ENCODE results near the gene GNAS. TPM values are rescaled to one million over a fixed set of nuclear protein-coding genes. Genes with fewer than 3 reads are reported as not detected.
A peak's percentile ranks its signal among the peaks of the same experiment; 100 is the strongest.

GNAS gene
- total and polyA plus RNA-seq, 9 of the 15 experiments (the other 6 are each of a cell fraction or from before 2014, with no cell fraction given) = 128 to 648 (median 266) TPM

DNA sequence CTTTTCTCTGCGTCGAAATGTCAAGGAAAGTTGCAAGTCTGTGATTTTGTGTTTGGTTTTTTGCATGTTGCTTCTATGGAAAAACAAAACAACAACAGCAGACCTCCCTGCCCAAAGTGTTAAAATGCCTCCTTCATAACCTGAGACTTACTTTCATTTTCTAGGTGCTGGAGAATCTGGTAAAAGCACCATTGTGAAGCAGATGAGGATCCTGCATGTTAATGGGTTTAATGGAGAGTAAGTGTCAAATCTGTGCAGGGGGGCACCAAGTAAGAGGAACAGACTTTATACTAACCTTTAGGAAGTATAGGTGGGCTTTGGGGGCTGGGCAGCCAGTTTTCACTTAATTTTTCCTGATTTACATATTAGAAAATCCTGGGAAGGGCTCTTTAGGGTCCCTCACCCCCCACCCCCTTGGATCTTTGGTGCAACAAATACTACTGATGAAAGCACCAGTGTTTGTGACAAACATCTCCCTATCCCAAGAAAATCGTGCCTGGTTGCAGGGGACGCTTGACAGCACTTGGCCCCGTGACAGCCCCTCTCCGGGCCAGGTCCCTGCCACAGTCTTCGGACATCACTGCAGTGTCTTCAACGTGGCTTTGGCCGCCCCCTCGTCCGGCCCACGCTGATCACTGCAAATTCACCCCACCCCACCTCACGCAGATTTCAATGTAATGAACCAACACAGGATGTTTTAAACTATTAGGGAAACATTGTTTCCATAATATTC lies 43.1 kb downstream of the GNAS start:
- Histone ChIP-seq H3K4me1 (replicated peaks in 1 of 2; ENCODE audit: control insufficient read depth in 2 of 2, insufficient read depth in 2 of 2, low read length in 2 of 2) (peaks cover 8 to 13% of the 10 kb centered on the region in 2 experiments; a peak in 4 of 5 replicates), H3K4me2 (ENCODE audit: insufficient read depth, low read length) (no peak overlapping the region), H2AFZ (ENCODE audit: low read depth, low read length) (no peak overlapping the region), H3K79me2 (ENCODE audit: control insufficient read depth, insufficient read depth, low read length) (peaks cover 88% of the 10 kb centered on the region), H3K9ac (ENCODE audit: insufficient read depth in 1 of 2, low read depth in 2 of 2, low read length in 2 of 2) (0 out of 4 replicates have a peak overlapping the region, but pooled peaks of 1 of the 2 experiments have one; percentile 6), H3K9me1 (ENCODE audit: control insufficient read depth, insufficient read depth, low read length) (no peaks in the 10 kb centered on the region), H3K27me3 (ENCODE audit: control insufficient read depth in 2 of 2, insufficient read depth in 2 of 2, low read length in 2 of 2) (no peaks in the 10 kb centered on the region), H4K20me1 (replicated peaks; ENCODE audit: control insufficient read depth, insufficient read depth, low read length) (no peaks in the 10 kb centered on the region; the same call in 1 of the 2 replicates), H3K4me3 (no peak overlapping the region), H3K27ac (ENCODE audit: extremely low read depth, low read depth, low read length) (no peak overlapping the region), H3K9me3 (replicated peaks; ENCODE audit: control insufficient read depth, insufficient read depth, low read depth, low read length) (no peaks in the 10 kb centered on the region), H3K36me3 (ENCODE audit: control insufficient read depth, insufficient read depth, low read length) (peaks cover 63% of the 10 kb centered on the region)
- TF ChIP-seq CBX3 (IDR thresholded peaks at IDR 0.05; ENCODE audit: borderline replicate concordance in 1 of 2, low read length in 2 of 2) = no peak
- TF ChIP-seq CREB1 (IDR thresholded peaks at IDR 0.05) = no peak
- TF ChIP-seq CREB1 (CRISPR knock-in tag; IDR thresholded peaks at IDR 0.05) = no peak
- 0 out of 2 replicates have a peak, but pooled peaks have one; percentile 29 for TF ChIP-seq POLR2G (IDR thresholded peaks at IDR 0.05; ENCODE audit: low read depth, low read length)
- peak; percentile 22; the same call in 1 of the 2 replicates for TF ChIP-seq RBFOX2 (IDR thresholded peaks at IDR 0.05; ENCODE audit: low read depth, low read length)
- in situ Hi-C loops (cut with MboI) = no loop called here
- CTCF ChIA-PET (ENCODE audit: low intra/inter-chr PET ratio) = interaction anchor here (0.6 to 0.7 kb wide), 2 partner anchors 73 to 315 kb away, joined by 3 to 4 read pairs; no protein-coding TSS in a partner anchor
- no peak for FAIRE-seq
- no peak for ATAC-seq
- intact Hi-C loops (cut with micrococcal nuclease) = no loop called here
- POLR2A ChIA-PET = no interaction called here
- no peak for DNase-seq (ENCODE audit: extremely low read depth in 1 of 4, low spot score in 3 of 4)
- WGBS (ENCODE audit: insufficient coverage, low coverage, missing lambda C conversion rate) = 92% methylated on average over 13 of the region's 13 CpGs
- no TSS peak for BruUV-seq (replicated peaks)
